HG03378 (cell line): ENCODE data around the gene TTLL5.

Experiments used
- ATAC-seq: cut with Tn5 transposase; IDR thresholded peaks from one replicate; pipeline ENCODE4 v1.9.1; 2021; ENCODE audit warnings: mild to moderate bottlenecking, moderate library complexity; ENCODE audit not compliant: unreplicated experiment

The TTLL5 gene

GRCh38 chr14:75660630-75661498 is at the start of gene TTLL5, which contains the start of gene ERG28:
Gene TTLL5 (plus strand): TSS chr14:75661246. CDS start chr14:75663150, 1,904 bp downstream.
Gene ERG28 (minus strand): TSS chr14:75660876. CDS start chr14:75657502, 3,374 bp downstream.
- peak; percentile 91 for ATAC-seq

- no peak for ATAC-seq
Measured at GRCh38 chr14:75612157-75612556, 48.9 kb upstream of the TTLL5 start.

- ATAC-seq, result no peak
Measured at GRCh38 chr14:75614179-75614578, 46.9 kb upstream of the TTLL5 start.

GRCh38 chr14:75615200-75615599 is 45.8 kb upstream of the TTLL5 start:
- ATAC-seq, result no peak

- no peak for ATAC-seq
Measured at GRCh38 chr14:75619548-75619947, 41.5 kb upstream of the TTLL5 start.

GRCh38 chr14:75625034-75625433 is 36.0 kb upstream of the TTLL5 start:
- no peak for ATAC-seq

- no peak for ATAC-seq
Measured at GRCh38 chr14:75626396-75626795, 34.6 kb upstream of the TTLL5 start.

GRCh38 chr14:75626863-75627262 is 34.2 kb upstream of the TTLL5 start:
- ATAC-seq, result no peak

- no peak for ATAC-seq
Measured at GRCh38 chr14:75627406-75627805, 33.6 kb upstream of the TTLL5 start.

GRCh38 chr14:75628816-75629215 is 32.2 kb upstream of the TTLL5 start:
- no peak for ATAC-seq

GRCh38 chr14:75630695-75631452 is 30.2 kb upstream of the TTLL5 start:
- no peak for ATAC-seq

- ATAC-seq, result no peak
Measured at GRCh38 chr14:75631453-75631831, 29.6 kb upstream of the TTLL5 start.

GRCh38 chr14:75634848-75635247 is 26.2 kb upstream of the TTLL5 start:
- ATAC-seq, result no peak

GRCh38 chr14:75636100-75636692 is 24.9 kb upstream of the TTLL5 start:
- no peak for ATAC-seq

- no peak for ATAC-seq
Measured at GRCh38 chr14:75640876-75641275, 20.2 kb upstream of the TTLL5 start.

GRCh38 chr14:75643985-75644384 is 17.1 kb upstream of the TTLL5 start:
- no peak for ATAC-seq

- no peak for ATAC-seq
Measured at GRCh38 chr14:75645056-75645455, 16.0 kb upstream of the TTLL5 start.

GRCh38 chr14:75646762-75647161 is 14.3 kb upstream of the TTLL5 start:
- no peak for ATAC-seq

GRCh38 chr14:75647640-75648039 is 13.4 kb upstream of the TTLL5 start:
- no peak for ATAC-seq

- no peak for ATAC-seq
Measured at GRCh38 chr14:75648066-75648838, 12.8 kb upstream of the TTLL5 start.

GRCh38 chr14:75649337-75649736 is 11.7 kb upstream of the TTLL5 start:
- no peak for ATAC-seq
